Measurements from ENCODE around the gene RENBP.
"Not testable (repeated sequence)": the region's sequence is repeated elsewhere in the genome, so short reads cannot be mapped to it uniquely, and the experiment has no call there.

RENBP gene

DNA sequence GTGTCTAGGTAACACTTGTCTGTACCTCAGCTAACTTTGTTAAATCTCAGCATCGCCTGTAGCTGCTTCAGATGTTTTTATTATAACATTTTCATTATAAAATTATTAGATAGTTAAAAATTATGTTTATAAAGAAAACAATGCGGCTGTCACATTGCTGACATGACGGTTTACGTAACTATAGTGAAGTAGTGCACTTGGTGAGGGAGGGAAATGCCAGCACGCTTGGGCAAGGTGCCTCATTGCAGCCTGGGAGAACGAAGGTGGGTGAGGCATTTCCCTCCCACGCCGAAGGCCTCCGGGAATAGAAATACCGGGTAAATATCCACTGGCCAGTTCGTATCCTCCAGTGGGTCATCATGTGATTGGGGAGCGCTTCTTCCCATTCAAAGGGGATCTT, 44.0 kb upstream of the RENBP start:
- no peaks in the 10 kb centered on the region for H3K9me3 ChIP-seq
- no peaks in the 10 kb centered on the region for H3K4me1 ChIP-seq
- H3K4me3 ChIP-seq (ENCODE audit: low read depth, low read length) = no peak overlapping the region
- no peaks in the 10 kb centered on the region for H3K36me3 ChIP-seq
- H3K27me3 ChIP-seq = no peaks in the 10 kb centered on the region
- no peak for DNase-seq
- TF ChIP-seq, protein P1, sequence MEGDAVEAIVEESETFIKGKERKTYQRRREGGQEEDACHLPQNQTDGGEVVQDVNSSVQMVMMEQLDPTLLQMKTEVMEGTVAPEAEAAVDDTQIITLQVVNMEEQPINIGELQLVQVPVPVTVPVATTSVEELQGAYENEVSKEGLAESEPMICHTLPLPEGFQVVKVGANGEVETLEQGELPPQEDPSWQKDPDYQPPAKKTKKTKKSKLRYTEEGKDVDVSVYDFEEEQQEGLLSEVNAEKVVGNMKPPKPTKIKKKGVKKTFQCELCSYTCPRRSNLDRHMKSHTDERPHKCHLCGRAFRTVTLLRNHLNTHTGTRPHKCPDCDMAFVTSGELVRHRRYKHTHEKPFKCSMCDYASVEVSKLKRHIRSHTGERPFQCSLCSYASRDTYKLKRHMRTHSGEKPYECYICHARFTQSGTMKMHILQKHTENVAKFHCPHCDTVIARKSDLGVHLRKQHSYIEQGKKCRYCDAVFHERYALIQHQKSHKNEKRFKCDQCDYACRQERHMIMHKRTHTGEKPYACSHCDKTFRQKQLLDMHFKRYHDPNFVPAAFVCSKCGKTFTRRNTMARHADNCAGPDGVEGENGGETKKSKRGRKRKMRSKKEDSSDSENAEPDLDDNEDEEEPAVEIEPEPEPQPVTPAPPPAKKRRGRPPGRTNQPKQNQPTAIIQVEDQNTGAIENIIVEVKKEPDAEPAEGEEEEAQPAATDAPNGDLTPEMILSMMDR (IDR thresholded peaks at IDR 0.05; ENCODE audit: low read depth, low read length) = no peak

DNA sequence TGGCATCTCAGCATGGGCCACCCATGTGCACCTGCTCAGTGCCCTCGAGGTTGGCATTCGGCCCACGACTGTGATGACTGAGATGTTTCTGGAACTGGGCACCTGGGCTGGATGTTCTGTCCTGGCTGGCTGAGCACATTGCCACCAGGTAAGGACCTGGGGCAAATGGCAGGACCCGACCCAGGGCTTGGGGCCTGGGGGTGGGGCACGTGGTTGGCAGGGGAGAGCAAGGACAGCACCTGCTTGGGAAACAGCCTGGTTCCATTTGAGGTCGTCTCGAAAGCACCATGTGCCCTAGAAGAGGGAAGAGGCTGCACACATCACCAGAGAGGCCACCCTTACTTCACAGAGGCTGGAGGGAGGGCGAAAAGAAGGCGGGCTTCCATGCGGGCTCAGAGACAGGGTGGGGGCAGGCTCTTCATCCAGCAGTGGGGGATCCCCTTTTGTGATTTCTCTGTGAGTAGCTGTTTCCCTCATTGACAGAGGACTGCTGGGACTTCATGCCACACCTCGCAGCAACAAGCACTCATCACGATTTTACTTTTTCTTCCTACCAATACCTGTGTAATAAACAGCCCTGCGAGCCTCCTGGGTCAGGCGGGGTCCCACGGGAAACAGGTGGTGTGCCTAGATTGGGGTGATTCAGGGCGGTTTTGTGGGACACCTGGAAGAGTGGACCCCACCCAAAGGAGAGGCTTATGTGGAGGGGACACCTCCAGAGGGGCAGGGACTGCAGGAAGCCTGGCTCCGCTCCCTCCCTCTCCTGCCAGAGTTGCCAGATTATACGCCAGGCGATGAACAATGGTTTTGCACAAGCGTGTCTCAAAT, 40.1 kb upstream of the RENBP start:
- TF ChIP-seq, protein P1 (IDR thresholded peaks at IDR 0.05; ENCODE audit: low read depth, low read length) = no peak
- no peak for DNase-seq
- Histone ChIP-seq H3K9me3 (no peaks in the 10 kb centered on the region), H3K4me3 (ENCODE audit: low read depth, low read length) (no peak overlapping the region), H3K36me3 (no peaks in the 10 kb centered on the region), H3K4me1 (no peaks in the 10 kb centered on the region), H3K27me3 (no peaks in the 10 kb centered on the region)

- Histone ChIP-seq H3K4me1 (no peaks in the 10 kb centered on the region), H3K4me3 (ENCODE audit: low read depth, low read length) (no peak overlapping the region), H3K9me3 (no peaks in the 10 kb centered on the region), H3K36me3 (no peaks in the 10 kb centered on the region), H3K27me3 (no peaks in the 10 kb centered on the region)
- TF ChIP-seq, protein P1 (IDR thresholded peaks at IDR 0.05; ENCODE audit: low read depth, low read length) = no peak
- DNase-seq = no peak
Measured at GRCh38 chrX:153983321-153983801, 38.9 kb upstream of the RENBP start.

DNA sequence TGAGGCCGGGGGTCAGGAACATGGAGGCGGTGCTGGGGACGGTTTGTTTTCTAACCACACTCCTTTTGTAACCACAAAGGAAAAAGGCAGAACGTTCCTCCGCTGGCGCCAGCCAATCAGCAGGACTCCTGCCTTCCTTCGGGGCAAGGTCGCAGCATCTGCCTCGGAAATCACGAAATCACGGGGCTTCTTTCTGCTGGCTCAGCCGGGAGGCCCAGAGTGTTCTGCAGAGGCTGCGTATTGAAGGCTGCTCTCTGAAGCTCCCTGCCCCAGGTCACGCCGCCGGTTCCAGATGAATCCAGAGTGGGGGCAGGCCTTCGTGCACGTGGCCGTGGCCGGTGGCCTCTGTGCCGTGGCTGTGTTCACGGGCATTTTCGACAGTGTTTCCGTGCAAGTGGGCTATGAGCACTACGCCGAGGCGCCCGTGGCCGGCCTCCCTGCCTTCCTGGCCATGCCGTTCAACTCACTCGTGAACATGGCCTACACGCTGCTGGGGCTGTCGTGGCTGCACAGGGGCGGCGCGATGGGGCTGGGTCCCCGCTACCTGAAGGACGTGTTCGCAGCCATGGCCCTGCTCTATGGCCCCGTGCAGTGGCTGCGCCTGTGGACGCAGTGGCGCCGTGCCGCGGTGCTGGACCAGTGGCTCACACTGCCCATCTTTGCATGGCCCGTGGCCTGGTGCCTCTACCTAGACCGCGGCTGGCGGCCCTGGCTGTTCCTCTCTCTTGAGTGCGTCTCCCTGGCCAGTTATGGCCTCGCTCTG, 37.5 kb upstream of the RENBP start:
- Histone ChIP-seq H3K4me3 (ENCODE audit: low read depth, low read length) (no peak overlapping the region), H3K4me1 (no peaks in the 10 kb centered on the region), H3K36me3 (no peaks in the 10 kb centered on the region), H3K9me3 (no peaks in the 10 kb centered on the region), H3K27me3 (no peaks in the 10 kb centered on the region)
- no peak for DNase-seq
- TF ChIP-seq, protein P1 (IDR thresholded peaks at IDR 0.05; ENCODE audit: low read depth, low read length) = no peak

- Histone ChIP-seq H3K36me3 (no peaks in the 10 kb centered on the region), H3K27me3 (no peaks in the 10 kb centered on the region), H3K9me3 (no peaks in the 10 kb centered on the region), H3K4me1 (no peaks in the 10 kb centered on the region), H3K4me3 (ENCODE audit: low read depth, low read length) (no peak overlapping the region)
- DNase-seq = no peak
- TF ChIP-seq, protein P1 (IDR thresholded peaks at IDR 0.05; ENCODE audit: low read depth, low read length) = no peak
Measured at GRCh38 chrX:153981231-153981630, 36.8 kb upstream of the RENBP start.

- not testable (repeated sequence) for H3K9me3 ChIP-seq; H3K27me3 ChIP-seq; H3K36me3 ChIP-seq; H3K4me3 ChIP-seq (ENCODE audit: low read depth, low read length); H3K4me1 ChIP-seq; DNase-seq
Measured at GRCh38 chrX:153980394-153980793, 36.0 kb upstream of the RENBP start.
